Small intestine (tissue), 7 donors: ENCODE data around the gene TP53BP1. TPM values are rescaled to one million over a fixed set of nuclear protein-coding genes. Genes with fewer than 3 reads are reported as not detected.

ENCODE experiments used
- DNase-seq, 2 donors: peaks; one replicate each; pipeline versions ENCODE4 v3.0.0 to v3.0.0-alpha.2; 2013
- FAIRE-seq: peaks from 2 replicates; lab custom pipeline; 2012; peaks lifted over from hg19 to GRCh38; lab: Jason Lieb, UNC
- H3K27ac ChIP-seq, 3 donors: one replicate each; pipeline ENCODE4 v1.5.1; 2013; ENCODE audit warnings: low read length in 2 of 3, mild to moderate bottlenecking in 2 of 3, control low read depth in 1 of 3, inconsistent platforms in 1 of 3, low read depth in 1 of 3, moderate library complexity in 1 of 3
- H3K27me3 ChIP-seq, 3 donors: one replicate each; pipeline ENCODE4 v1.6.1; 2013; ENCODE audit warnings: low read length in 3 of 3, inconsistent platforms in 1 of 3; ENCODE audit not compliant: control insufficient read depth in 3 of 3, insufficient read depth in 3 of 3
- H3K36me3 ChIP-seq, 3 donors: one replicate each; pipeline ENCODE4 v1.6.1; 2013; ENCODE audit warnings: low read length in 3 of 3, inconsistent platforms in 1 of 3, low read depth in 1 of 3, mild to moderate bottlenecking in 1 of 3, moderate library complexity in 1 of 3; ENCODE audit not compliant: control insufficient read depth in 3 of 3, insufficient read depth in 2 of 3
- H3K4me1 ChIP-seq, 3 donors: one replicate each; pipeline ENCODE4 v1.6.1; 2013; ENCODE audit warnings: low read length in 2 of 3, inconsistent platforms in 1 of 3, low read depth in 1 of 3, mild to moderate bottlenecking in 1 of 3, moderate library complexity in 1 of 3; ENCODE audit not compliant: control insufficient read depth in 3 of 3, insufficient read depth in 2 of 3
- H3K4me3 ChIP-seq, 3 donors: one replicate each; pipeline ENCODE4 v1.5.1; 2013; ENCODE audit warnings: low read length in 3 of 3, control low read depth in 1 of 3, inconsistent platforms in 1 of 3, low read depth in 1 of 3, mild to moderate bottlenecking in 1 of 3, moderate library complexity in 1 of 3
- H3K9me3 ChIP-seq, 2 donors: one replicate each; pipeline ENCODE4 v1.6.1; 2013; ENCODE audit warnings: low read depth in 1 of 2, low read length in 1 of 2; ENCODE audit not compliant: control insufficient read depth in 2 of 2, insufficient read depth in 1 of 2
- WGBS, 3 donors: extraction: QIAGEN DNeasy Blood & Tissue Kit; methylation state at CpG; one replicate each; pipeline ENCODE4 v1.1.7; 2013; 5-methylcytosine and 5-hydroxymethylcytosine counted together
- polyA plus RNA-seq, 4 donors: library from polyadenylated mRNA; stranded (reverse) in 3 of 4; unstranded in 1 of 4; fragments of 200-250 nt in 3 of 4; fragments of 120-200 nt in 1 of 4; gene quantifications; one replicate each; pipeline versions ENCODE4 v1.2.1 to v1.2.3, GENCODE V29; 2013
- donor health status: healthy with polysubstance abuse.
- donor health status: control.
- donor health status: control.
- donor health status: Bipolar disorder and iron deficiency.
- donor health status: healthy.

The TP53BP1 gene
- polyA plus RNA-seq, 4 donors, result 1.1 to 28.5 (median 5.6) TPM

- FAIRE-seq, result no peak
- 3 to 9% (median 9%) methylated on average over 1 of the region's 1 CpG for WGBS, 3 donors
- H3K4me1 ChIP-seq, result peaks cover 3 to 9% (median 4%) of the 10 kb centered on the region in 3 donors
- DNase-seq, result peak; percentile 36 to 48
- no peak overlapping the region for H3K4me3 ChIP-seq
- H3K36me3 ChIP-seq, result peaks cover 0 to 20% (median 0%) of the 10 kb centered on the region in 3 donors
- H3K27ac ChIP-seq, result no peak overlapping the region
- H3K9me3 ChIP-seq, result no peaks in the 10 kb centered on the region
- H3K27me3 ChIP-seq, result no peaks in the 10 kb centered on the region
These were observed 3.8 kb downstream of the TP53BP1 start for GRCh38 chr15:43489191-43489590.

GRCh38 chr15:43488790-43489189 is 4.2 kb downstream of the TP53BP1 start:
- FAIRE-seq (no peak), DNase-seq (no peak)
- H3K27me3 ChIP-seq, result no peaks in the 10 kb centered on the region
- H3K4me1 ChIP-seq, result peaks cover 3 to 7% (median 4%) of the 10 kb centered on the region in 3 donors
- no peak overlapping the region for H3K27ac ChIP-seq
- peaks cover 0 to 20% (median 0%) of the 10 kb centered on the region in 3 donors for H3K36me3 ChIP-seq
- no peaks in the 10 kb centered on the region for H3K9me3 ChIP-seq
- no peak overlapping the region for H3K4me3 ChIP-seq
- 70 to 80% (median 77%) methylated on average over 3 of the region's 3 CpGs for WGBS, 3 donors

GRCh38 chr15:43487271-43487895 is 5.6 kb downstream of the TP53BP1 start:
- H3K9me3 ChIP-seq, result no peaks in the 10 kb centered on the region
- WGBS, 3 donors, result 90 to 94% (median 90%) methylated on average over 6 of the region's 6 CpGs
- no peak overlapping the region for H3K4me3 ChIP-seq
- no peaks in the 10 kb centered on the region for H3K27me3 ChIP-seq
- no peak overlapping the region for H3K27ac ChIP-seq
- peaks cover 0 to 21% (median 0%) of the 10 kb centered on the region in 3 donors for H3K36me3 ChIP-seq
- DNase-seq (no peak), FAIRE-seq (no peak)
- H3K4me1 ChIP-seq, result peaks cover 0 to 4% (median 3%) of the 10 kb centered on the region in 3 donors

- no peak for FAIRE-seq
- Histone ChIP-seq H3K4me1 (no peaks in the 10 kb centered on the region), H3K4me3 (no peak overlapping the region), H3K27me3 (no peaks in the 10 kb centered on the region), H3K27ac (no peak overlapping the region), H3K36me3 (peaks cover 0 to 31% (median 0%) of the 10 kb centered on the region in 3 donors), H3K9me3 (no peaks in the 10 kb centered on the region)
- DNase-seq, result no peak
- 91 to 100% (median 97%) methylated on average over 2 of the region's 2 CpGs for WGBS, 3 donors
These were observed 8.5 kb downstream of the TP53BP1 start for GRCh38 chr15:43484455-43484854.

GRCh38 chr15:43483297-43484128 is 9.4 kb downstream of the TP53BP1 start:
- DNase-seq (peak; percentile 20 to 23), FAIRE-seq (no peak)
- 78 to 83% (median 83%) methylated on average over 4 of the region's 4 CpGs for WGBS, 3 donors
- Histone ChIP-seq H3K27me3 (no peaks in the 10 kb centered on the region), H3K9me3 (no peaks in the 10 kb centered on the region), H3K4me3 (no peak overlapping the region), H3K27ac (no peak overlapping the region), H3K4me1 (no peaks in the 10 kb centered on the region), H3K36me3 (peaks cover 0 to 37% (median under 1%) of the 10 kb centered on the region in 3 donors)

GRCh38 chr15:43473885-43474284 is 19.1 kb downstream of the TP53BP1 start:
- Histone ChIP-seq H3K27me3 (no peaks in the 10 kb centered on the region), H3K36me3 (peaks cover 3 to 26% (median 10%) of the 10 kb centered on the region in 3 donors), H3K4me1 (no peaks in the 10 kb centered on the region), H3K4me3 (no peak overlapping the region), H3K27ac (no peak overlapping the region), H3K9me3 (no peaks in the 10 kb centered on the region)
- FAIRE-seq (no peak), DNase-seq (no peak)
- 97 to 99% (median 97%) methylated on average over 25 of the region's 25 CpGs for whole genome bisulfite sequencing, 3 donors

GRCh38 chr15:43471975-43472374 is 21.0 kb downstream of the TP53BP1 start:
- no peak overlapping the region for H3K27ac ChIP-seq
- H3K4me3 ChIP-seq, result no peak overlapping the region
- H3K9me3 ChIP-seq, result no peaks in the 10 kb centered on the region
- DNase-seq (no peak), FAIRE-seq (no peak)
- peaks cover 3 to 35% (median 11%) of the 10 kb centered on the region in 3 donors for H3K36me3 ChIP-seq
- no peaks in the 10 kb centered on the region for H3K27me3 ChIP-seq
- no peaks in the 10 kb centered on the region for H3K4me1 ChIP-seq

GRCh38 chr15:43469867-43470266 is 23.1 kb downstream of the TP53BP1 start:
- H3K4me3 ChIP-seq, result no peak overlapping the region
- no peak overlapping the region for H3K27ac ChIP-seq
- H3K36me3 ChIP-seq, result peaks cover 5 to 30% (median 6%) of the 10 kb centered on the region in 3 donors
- H3K27me3 ChIP-seq, result no peaks in the 10 kb centered on the region
- H3K4me1 ChIP-seq, result no peaks in the 10 kb centered on the region
- DNase-seq (no peak), FAIRE-seq (no peak)
- WGBS, 3 donors, result 81 to 95% (median 88%) methylated on average over 3 of the region's 3 CpGs
- H3K9me3 ChIP-seq, result no peaks in the 10 kb centered on the region
